OCI-LY3 (cell line): ENCODE data around the gene VKORC1.

Experiments used
- H2AFZ ChIP-seq: fragments of 200-600, 300-600 bp; shearing (Covaris generic); 2 replicates; pipeline ENCODE4 v1.6.0; 2014; ENCODE audit warnings: antibody characterized with exemption, low read depth, low read length
- H3K27ac ChIP-seq: fragments of 200-600, 300-600 bp; sonication (generic); 2 replicates; pipeline ENCODE4 v1.5.1; 2014; ENCODE audit warnings: mild to moderate bottlenecking, low read length, moderate library complexity, mixed read lengths
- H3K27me3 ChIP-seq: fragments of 200-600, 300-600 bp; sonication (generic); 2 replicates; pipeline ENCODE4 v1.6.1; 2014; ENCODE audit warnings: low read depth, low read length, mixed read lengths
- H3K36me3 ChIP-seq: fragments of 200-600, 300-600 bp; sonication (generic); replicated peaks from 2 replicates; pipeline ENCODE3; 2014; ENCODE audit warnings: low read depth, low read length, mixed read lengths
- H3K4me1 ChIP-seq: fragments of 300-600, 200-600 bp; sonication (generic); 2 replicates; pipeline ENCODE4 v1.6.1; 2014; ENCODE audit warnings: low read length, mixed read lengths
- H3K4me2 ChIP-seq: fragments of 200-600, 300-600 bp; sonication (generic); 2 replicates; pipeline ENCODE4 v1.6.1; 2014; ENCODE audit warnings: low read length, mixed read lengths
- H3K4me3 ChIP-seq: fragments of 300-600, 200-600 bp; sonication (generic); 2 replicates; pipeline ENCODE4 v1.5.1; 2014; ENCODE audit warnings: antibody characterized with exemption, mild to moderate bottlenecking, low read length, moderate library complexity
- H3K79me2 ChIP-seq: fragments of 300-600, 200-600 bp; shearing (Covaris generic); 2 replicates; pipeline ENCODE4 v1.6.1; 2014; ENCODE audit warnings: mild to moderate bottlenecking, low read length, mixed read lengths
- H3K9ac ChIP-seq: fragments of 300-600, 200-600 bp; shearing (Covaris generic); 2 replicates; pipeline ENCODE4 v1.6.0; 2014; ENCODE audit warnings: mild to moderate bottlenecking, low read length, moderate library complexity
- H3K9me3 ChIP-seq: fragments of 200-600, 300-600 bp; shearing (Covaris generic); 2 replicates; pipeline ENCODE4 v1.6.1; 2014; ENCODE audit warnings: low read length, mixed read lengths; ENCODE audit not compliant: insufficient read depth
- H4K20me1 ChIP-seq: fragments of 200-600, 300-600 bp; sonication (generic); 2 replicates; pipeline ENCODE4 v1.6.1; 2016; ENCODE audit warnings: low read length, mixed read lengths; ENCODE audit not compliant: insufficient read depth
- EZH2phosphoT487 ChIP-seq: fragments of 200-600 bp; shearing (Covaris generic); IDR thresholded peaks from 2 replicates; pipeline ENCODE4 v1.6.1; 2018; ENCODE audit warnings: antibody characterized with exemption, mixed run types, low read depth
- TF ChIP-seq, protein P1 (sequence below): fragments of 200-600, 300-600 bp; sonication (generic); IDR thresholded peaks from 2 replicates; pipeline ENCODE4 v1.5.1; 2014; ENCODE audit warnings: antibody characterized with exemption, low read length, low read depth

Gene VKORC1

DNA sequence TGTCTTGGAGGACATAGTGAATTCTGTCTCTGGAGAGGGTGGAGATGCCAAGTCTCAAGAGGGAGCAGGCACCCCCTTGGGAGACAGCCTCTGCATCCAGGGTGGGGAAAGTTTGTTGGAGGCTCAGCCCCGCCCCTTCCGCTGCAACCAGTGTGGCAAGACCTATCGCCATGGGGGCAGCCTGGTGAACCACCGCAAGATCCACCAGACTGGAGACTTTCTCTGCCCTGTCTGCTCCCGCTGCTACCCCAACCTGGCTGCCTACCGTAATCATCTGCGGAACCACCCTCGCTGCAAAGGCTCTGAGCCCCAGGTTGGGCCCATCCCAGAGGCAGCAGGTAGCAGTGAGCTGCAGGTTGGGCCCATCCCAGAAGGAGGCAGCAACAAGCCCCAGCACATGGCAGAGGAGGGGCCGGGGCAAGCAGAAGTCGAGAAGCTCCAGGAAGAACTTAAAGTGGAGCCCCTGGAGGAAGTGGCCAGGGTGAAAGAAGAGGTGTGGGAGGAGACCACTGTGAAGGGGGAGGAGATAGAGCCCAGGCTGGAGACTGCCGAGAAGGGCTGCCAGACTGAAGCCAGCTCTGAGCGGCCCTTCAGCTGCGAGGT lies 15.2 kb downstream of the VKORC1 start:
- Histone ChIP-seq H3K4me2 (no peak overlapping the region), H3K4me3 (no peak overlapping the region), H3K27ac (no peak overlapping the region), H2AFZ (no peak overlapping the region), H3K9me3 (no peaks in the 10 kb centered on the region), H3K27me3 (no peaks in the 10 kb centered on the region), H4K20me1 (0 out of 2 replicates have a peak, but pooled peaks cover 3% of the 10 kb centered on the region), H3K36me3 (peaks cover 35% of the 10 kb centered on the region), H3K4me1 (peaks cover 7% of the 10 kb centered on the region), H3K9ac (no peak overlapping the region), H3K79me2 (peaks cover 29% of the 10 kb centered on the region)
- TF ChIP-seq EZH2phosphoT487, result no peak
- TF ChIP-seq, protein P1, sequence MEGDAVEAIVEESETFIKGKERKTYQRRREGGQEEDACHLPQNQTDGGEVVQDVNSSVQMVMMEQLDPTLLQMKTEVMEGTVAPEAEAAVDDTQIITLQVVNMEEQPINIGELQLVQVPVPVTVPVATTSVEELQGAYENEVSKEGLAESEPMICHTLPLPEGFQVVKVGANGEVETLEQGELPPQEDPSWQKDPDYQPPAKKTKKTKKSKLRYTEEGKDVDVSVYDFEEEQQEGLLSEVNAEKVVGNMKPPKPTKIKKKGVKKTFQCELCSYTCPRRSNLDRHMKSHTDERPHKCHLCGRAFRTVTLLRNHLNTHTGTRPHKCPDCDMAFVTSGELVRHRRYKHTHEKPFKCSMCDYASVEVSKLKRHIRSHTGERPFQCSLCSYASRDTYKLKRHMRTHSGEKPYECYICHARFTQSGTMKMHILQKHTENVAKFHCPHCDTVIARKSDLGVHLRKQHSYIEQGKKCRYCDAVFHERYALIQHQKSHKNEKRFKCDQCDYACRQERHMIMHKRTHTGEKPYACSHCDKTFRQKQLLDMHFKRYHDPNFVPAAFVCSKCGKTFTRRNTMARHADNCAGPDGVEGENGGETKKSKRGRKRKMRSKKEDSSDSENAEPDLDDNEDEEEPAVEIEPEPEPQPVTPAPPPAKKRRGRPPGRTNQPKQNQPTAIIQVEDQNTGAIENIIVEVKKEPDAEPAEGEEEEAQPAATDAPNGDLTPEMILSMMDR, result no peak

DNA sequence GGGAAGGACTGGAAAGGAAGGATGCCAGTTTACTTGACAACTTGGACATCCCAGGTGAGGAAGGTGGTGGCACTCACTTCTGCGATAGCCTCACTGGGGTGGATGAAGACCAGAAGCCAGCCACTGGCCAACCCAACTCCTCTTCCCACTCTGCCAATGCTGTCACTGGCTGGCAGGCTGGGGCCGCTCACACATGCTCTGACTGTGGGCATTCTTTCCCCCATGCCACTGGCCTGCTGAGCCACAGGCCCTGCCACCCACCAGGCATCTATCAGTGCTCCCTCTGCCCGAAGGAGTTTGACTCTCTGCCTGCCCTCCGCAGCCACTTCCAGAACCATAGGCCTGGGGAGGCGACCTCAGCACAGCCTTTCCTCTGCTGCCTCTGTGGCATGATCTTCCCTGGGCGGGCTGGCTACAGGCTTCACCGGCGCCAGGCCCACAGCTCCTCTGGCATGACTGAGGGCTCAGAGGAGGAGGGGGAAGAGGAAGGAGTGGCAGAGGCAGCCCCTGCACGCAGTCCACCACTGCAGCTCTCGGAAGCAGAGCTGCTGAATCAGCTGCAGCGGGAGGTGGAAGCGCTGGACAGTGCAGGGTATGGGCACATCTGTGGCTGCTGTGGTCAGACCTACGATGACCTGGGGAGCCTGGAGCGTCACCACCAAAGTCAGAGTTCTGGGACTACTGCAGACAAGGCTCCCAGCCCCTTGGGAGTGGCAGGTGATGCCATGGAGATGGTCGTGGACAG lies 15.8 kb downstream of the VKORC1 start:
- Histone ChIP-seq H3K36me3 (peaks cover 35% of the 10 kb centered on the region), H3K4me1 (peaks cover 7% of the 10 kb centered on the region), H3K9me3 (no peaks in the 10 kb centered on the region), H4K20me1 (0 out of 2 replicates have a peak, but pooled peaks cover 3% of the 10 kb centered on the region), H2AFZ (no peak overlapping the region), H3K27me3 (no peaks in the 10 kb centered on the region), H3K27ac (no peak overlapping the region), H3K4me2 (no peak overlapping the region), H3K9ac (no peak overlapping the region), H3K79me2 (peaks cover 30% of the 10 kb centered on the region), H3K4me3 (no peak overlapping the region)
- TF ChIP-seq, protein P1, result no peak
- no peak for TF ChIP-seq EZH2phosphoT487

DNA sequence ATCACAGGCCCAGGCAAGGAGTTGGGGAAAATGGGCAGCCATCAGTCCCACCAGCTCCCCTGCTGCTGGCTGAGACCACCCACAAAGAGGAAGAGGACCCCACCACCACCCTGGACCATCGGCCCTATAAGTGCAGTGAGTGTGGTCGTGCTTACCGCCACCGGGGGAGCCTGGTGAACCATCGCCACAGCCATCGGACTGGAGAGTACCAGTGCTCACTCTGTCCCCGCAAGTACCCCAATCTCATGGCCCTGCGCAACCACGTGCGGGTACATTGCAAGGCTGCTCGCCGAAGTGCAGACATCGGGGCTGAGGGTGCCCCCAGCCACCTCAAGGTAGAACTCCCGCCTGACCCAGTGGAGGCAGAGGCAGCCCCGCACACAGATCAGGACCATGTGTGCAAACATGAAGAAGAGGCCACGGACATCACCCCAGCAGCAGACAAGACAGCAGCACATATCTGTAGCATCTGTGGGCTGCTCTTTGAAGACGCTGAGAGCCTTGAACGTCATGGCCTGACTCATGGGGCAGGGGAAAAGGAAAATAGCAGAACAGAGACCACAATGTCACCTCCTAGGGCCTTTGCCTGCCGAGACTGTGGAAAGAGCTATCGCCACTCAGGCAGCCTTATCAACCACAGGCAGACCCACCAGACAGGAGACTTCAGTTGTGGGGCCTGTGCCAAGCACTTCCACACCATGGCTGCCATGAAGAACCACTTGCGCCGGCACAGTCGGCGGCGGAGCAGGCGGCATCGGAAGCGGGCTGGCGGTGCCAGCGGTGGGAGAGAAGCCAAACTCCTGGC lies 16.8 kb downstream of the VKORC1 start:
- no peak overlapping the region for H3K27ac ChIP-seq
- H3K9me3 ChIP-seq, result no peaks in the 10 kb centered on the region
- H3K79me2 ChIP-seq, result peaks cover 37% of the 10 kb centered on the region
- H3K27me3 ChIP-seq, result no peaks in the 10 kb centered on the region
- TF ChIP-seq EZH2phosphoT487, result no peak
- TF ChIP-seq, protein P1, result no peak
- H3K36me3 ChIP-seq, result peaks cover 35% of the 10 kb centered on the region
- peaks cover 7% of the 10 kb centered on the region for H3K4me1 ChIP-seq
- H4K20me1 ChIP-seq, result 0 out of 2 replicates have a peak, but pooled peaks cover 3% of the 10 kb centered on the region
- H3K4me3 ChIP-seq, result no peak overlapping the region
- H2AFZ ChIP-seq, result no peak overlapping the region
- H3K9ac ChIP-seq, result no peak overlapping the region
- H3K4me2 ChIP-seq, result no peak overlapping the region

DNA sequence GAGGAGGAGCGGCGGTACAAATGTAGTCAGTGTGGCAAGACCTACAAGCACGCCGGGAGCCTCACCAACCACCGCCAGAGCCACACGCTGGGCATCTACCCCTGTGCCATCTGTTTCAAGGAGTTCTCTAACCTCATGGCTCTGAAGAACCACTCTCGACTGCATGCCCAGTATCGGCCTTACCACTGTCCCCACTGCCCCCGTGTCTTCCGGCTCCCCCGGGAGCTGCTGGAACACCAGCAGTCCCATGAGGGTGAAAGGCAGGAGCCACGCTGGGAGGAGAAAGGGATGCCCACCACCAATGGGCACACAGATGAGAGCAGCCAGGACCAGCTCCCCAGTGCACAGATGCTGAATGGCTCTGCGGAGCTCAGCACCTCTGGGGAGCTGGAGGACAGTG lies 17.6 kb downstream of the VKORC1 start:
- H2AFZ ChIP-seq, result no peak overlapping the region
- H3K79me2 ChIP-seq, result peaks cover 45% of the 10 kb centered on the region
- 0 out of 2 replicates have a peak, but pooled peaks cover 3% of the 10 kb centered on the region for H4K20me1 ChIP-seq
- peaks cover 30% of the 10 kb centered on the region for H3K36me3 ChIP-seq
- H3K4me2 ChIP-seq, result no peak overlapping the region
- H3K9ac ChIP-seq, result no peak overlapping the region
- peaks cover 10% of the 10 kb centered on the region for H3K4me1 ChIP-seq
- H3K27me3 ChIP-seq, result no peaks in the 10 kb centered on the region
- TF ChIP-seq EZH2phosphoT487, result no peak
- TF ChIP-seq, protein P1, result no peak
- H3K27ac ChIP-seq, result no peak overlapping the region
- no peak overlapping the region for H3K4me3 ChIP-seq
- no peaks in the 10 kb centered on the region for H3K9me3 ChIP-seq
